22Rv1 (cell line): ENCODE results near the gene IL36RN.

Experiments
- ZFX ChIP-seq: fragments of 450-650 bp; IDR thresholded peaks from 2 replicates; pipeline ENCODE4 v1.6.1; 2017; ENCODE audit warnings: antibody characterized with exemption, borderline replicate concordance
- TF ChIP-seq, protein P1 (sequence below): fragments of 450-650 bp; IDR thresholded peaks from 2 replicates; pipeline ENCODE4 v1.5.1; 2017; ENCODE audit warnings: mild to moderate bottlenecking

DNA sequence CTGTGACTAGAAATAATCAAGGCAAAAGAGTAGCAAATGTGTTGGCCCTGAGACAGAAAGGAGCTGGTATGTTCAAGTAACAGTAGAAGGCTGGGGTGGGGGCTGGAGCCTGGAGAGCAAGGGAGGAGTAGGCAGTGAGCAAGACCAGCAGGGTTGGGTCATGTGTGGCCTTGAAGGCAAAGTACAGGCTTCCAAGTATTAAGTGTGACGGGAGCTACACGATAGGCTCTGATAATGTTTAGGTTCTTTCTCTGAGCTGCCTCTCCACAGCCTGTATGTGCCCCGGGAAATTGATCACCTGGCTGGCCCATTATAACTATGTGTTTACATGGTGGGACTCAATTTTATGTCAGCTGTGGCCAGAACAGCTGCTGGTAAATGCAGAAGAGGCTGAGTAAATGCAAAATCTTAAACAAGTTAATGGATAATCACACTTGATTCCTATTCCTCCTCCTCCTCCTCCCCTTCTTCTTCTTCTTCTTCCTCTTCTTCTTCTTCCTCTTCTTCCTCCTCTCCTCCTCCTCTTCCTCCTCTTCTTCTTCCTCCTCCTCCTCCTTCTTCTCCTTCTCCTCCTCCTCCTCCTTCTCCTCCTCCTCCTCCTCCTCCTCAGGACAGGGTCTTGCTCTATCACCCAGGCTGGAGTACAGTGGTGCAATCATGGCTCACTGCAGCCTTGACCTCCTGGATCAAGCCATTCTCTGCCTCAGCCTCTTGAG lies 18.1 kb downstream of the IL36RN start:
- TF ChIP-seq, protein P1, sequence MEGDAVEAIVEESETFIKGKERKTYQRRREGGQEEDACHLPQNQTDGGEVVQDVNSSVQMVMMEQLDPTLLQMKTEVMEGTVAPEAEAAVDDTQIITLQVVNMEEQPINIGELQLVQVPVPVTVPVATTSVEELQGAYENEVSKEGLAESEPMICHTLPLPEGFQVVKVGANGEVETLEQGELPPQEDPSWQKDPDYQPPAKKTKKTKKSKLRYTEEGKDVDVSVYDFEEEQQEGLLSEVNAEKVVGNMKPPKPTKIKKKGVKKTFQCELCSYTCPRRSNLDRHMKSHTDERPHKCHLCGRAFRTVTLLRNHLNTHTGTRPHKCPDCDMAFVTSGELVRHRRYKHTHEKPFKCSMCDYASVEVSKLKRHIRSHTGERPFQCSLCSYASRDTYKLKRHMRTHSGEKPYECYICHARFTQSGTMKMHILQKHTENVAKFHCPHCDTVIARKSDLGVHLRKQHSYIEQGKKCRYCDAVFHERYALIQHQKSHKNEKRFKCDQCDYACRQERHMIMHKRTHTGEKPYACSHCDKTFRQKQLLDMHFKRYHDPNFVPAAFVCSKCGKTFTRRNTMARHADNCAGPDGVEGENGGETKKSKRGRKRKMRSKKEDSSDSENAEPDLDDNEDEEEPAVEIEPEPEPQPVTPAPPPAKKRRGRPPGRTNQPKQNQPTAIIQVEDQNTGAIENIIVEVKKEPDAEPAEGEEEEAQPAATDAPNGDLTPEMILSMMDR = no peak
- TF ChIP-seq ZFX = no peak
